ENCODE measurements around the gene TSPAN2.

GRCh38 chr1:115088115-115088778 lies 1.1 kb downstream of the TSPAN2 start:
- TF ChIP-seq, protein P1, sequence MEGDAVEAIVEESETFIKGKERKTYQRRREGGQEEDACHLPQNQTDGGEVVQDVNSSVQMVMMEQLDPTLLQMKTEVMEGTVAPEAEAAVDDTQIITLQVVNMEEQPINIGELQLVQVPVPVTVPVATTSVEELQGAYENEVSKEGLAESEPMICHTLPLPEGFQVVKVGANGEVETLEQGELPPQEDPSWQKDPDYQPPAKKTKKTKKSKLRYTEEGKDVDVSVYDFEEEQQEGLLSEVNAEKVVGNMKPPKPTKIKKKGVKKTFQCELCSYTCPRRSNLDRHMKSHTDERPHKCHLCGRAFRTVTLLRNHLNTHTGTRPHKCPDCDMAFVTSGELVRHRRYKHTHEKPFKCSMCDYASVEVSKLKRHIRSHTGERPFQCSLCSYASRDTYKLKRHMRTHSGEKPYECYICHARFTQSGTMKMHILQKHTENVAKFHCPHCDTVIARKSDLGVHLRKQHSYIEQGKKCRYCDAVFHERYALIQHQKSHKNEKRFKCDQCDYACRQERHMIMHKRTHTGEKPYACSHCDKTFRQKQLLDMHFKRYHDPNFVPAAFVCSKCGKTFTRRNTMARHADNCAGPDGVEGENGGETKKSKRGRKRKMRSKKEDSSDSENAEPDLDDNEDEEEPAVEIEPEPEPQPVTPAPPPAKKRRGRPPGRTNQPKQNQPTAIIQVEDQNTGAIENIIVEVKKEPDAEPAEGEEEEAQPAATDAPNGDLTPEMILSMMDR (IDR thresholded peaks at IDR 0.05) = no peak
- TF ChIP-seq POLR2A (IDR thresholded peaks at IDR 0.05) = no peak

Data from body of pancreas (tissue), 4 donors.